ENCODE measurements around the gene CFAP410. TPM values are rescaled to one million over a fixed set of nuclear protein-coding genes. Genes with fewer than 3 reads are reported as not detected.

Gene CFAP410
- total RNA-seq, 1 experiment from 2014 or later, result 8.6 TPM

- Mint-ChIP-seq H3K27ac (ENCODE audit: unreplicated experiment) (no peak overlapping the region), H3K4me1 (ENCODE audit: low read depth, unreplicated experiment) (no peaks in the 10 kb centered on the region), H3K9me3 (ENCODE audit: low read depth, unreplicated experiment) (no peaks in the 10 kb centered on the region), H3K36me3 (ENCODE audit: insufficient read depth, unreplicated experiment) (peaks cover 13% of the 10 kb centered on the region), H3K4me3 (ENCODE audit: low read depth, unreplicated experiment) (no peak overlapping the region), H3K27me3 (ENCODE audit: unreplicated experiment) (peaks cover 60% of the 10 kb centered on the region)
- BruUV-seq (replicated peaks), result no TSS peak
- no peak for TF ChIP-seq CTCF (IDR thresholded peaks at IDR 0.05; ENCODE audit: unreplicated experiment)
- intact Hi-C loops (cut with micrococcal nuclease; ENCODE audit: unreplicated experiment), result no loop called here
- CTCF ChIA-PET, result no interaction called here
- no peak for DNase-seq
Observed at GRCh38 chr21:44290327-44291077, 48.7 kb downstream of the CFAP410 start.

GRCh38 chr21:44289381-44290010 lies 49.7 kb downstream of the CFAP410 start:
- no peaks in the 10 kb centered on the region for H3K9me3 Mint-ChIP-seq (ENCODE audit: low read depth, unreplicated experiment)
- intact Hi-C loops (cut with micrococcal nuclease; ENCODE audit: unreplicated experiment), result no loop called here
- CTCF ChIA-PET, result no interaction called here

GRCh38 chr21:44288251-44289110 lies 50.7 kb downstream of the CFAP410 start:
- CTCF ChIA-PET, result no interaction called here
- H3K4me1 Mint-ChIP-seq (ENCODE audit: low read depth, unreplicated experiment), result no peaks in the 10 kb centered on the region
- BruUV-seq (replicated peaks), result no TSS peak

More at GRCh38 chr21:44289381-44290010, 49.7 kb downstream of the CFAP410 start:
- H3K27ac Mint-ChIP-seq (ENCODE audit: unreplicated experiment), result no peak overlapping the region
- H3K4me3 Mint-ChIP-seq (ENCODE audit: low read depth, unreplicated experiment), result no peak overlapping the region
- no peak for DNase-seq
- BruUV-seq (replicated peaks), result no TSS peak
- no peaks in the 10 kb centered on the region for H3K4me1 Mint-ChIP-seq (ENCODE audit: low read depth, unreplicated experiment)
- H3K36me3 Mint-ChIP-seq (ENCODE audit: insufficient read depth, unreplicated experiment), result peaks cover 13% of the 10 kb centered on the region
- H3K27me3 Mint-ChIP-seq (ENCODE audit: unreplicated experiment), result peaks cover 60% of the 10 kb centered on the region
- TF ChIP-seq CTCF (IDR thresholded peaks at IDR 0.05; ENCODE audit: unreplicated experiment), result no peak

More at GRCh38 chr21:44288251-44289110, 50.7 kb downstream of the CFAP410 start:
- H3K4me3 Mint-ChIP-seq (ENCODE audit: low read depth, unreplicated experiment), result no peak overlapping the region
- no peak overlapping the region for H3K27ac Mint-ChIP-seq (ENCODE audit: unreplicated experiment)
- peaks cover 70% of the 10 kb centered on the region for H3K27me3 Mint-ChIP-seq (ENCODE audit: unreplicated experiment)
- no peaks in the 10 kb centered on the region for H3K9me3 Mint-ChIP-seq (ENCODE audit: low read depth, unreplicated experiment)
- TF ChIP-seq CTCF (IDR thresholded peaks at IDR 0.05; ENCODE audit: unreplicated experiment), result no peak
- intact Hi-C loops (cut with micrococcal nuclease; ENCODE audit: unreplicated experiment), result no loop called here
- no peak for DNase-seq
- H3K36me3 Mint-ChIP-seq (ENCODE audit: insufficient read depth, unreplicated experiment), result peaks cover 13% of the 10 kb centered on the region

All from Calu3 (cell line).